ENCODE results near the gene NHERF1. TPM values are rescaled to one million over a fixed set of nuclear protein-coding genes. Genes with fewer than 3 reads are reported as not detected.

NHERF1 gene
- total RNA-seq, 1 donor from 2014 or later: 5.2 TPM

GRCh38 chr17:74772053-74772452 lies 23.6 kb downstream of the NHERF1 start:
- Histone ChIP-seq H3K36me3 (ENCODE audit: control insufficient read depth in 3 of 3, insufficient read depth in 3 of 3, low read length in 3 of 3) (peaks cover 33 to 36% (median 35%) of the 10 kb centered on the region in 3 donors), H3K4me1 (ENCODE audit: control insufficient read depth in 3 of 3, insufficient read depth in 3 of 3, low read length in 3 of 3) (peaks cover 24 to 38% (median 31%) of the 10 kb centered on the region in 3 donors), H3K9ac (ENCODE audit: low read depth in 1 of 3, low read length in 3 of 3) (no peak overlapping the region), H3K27ac (ENCODE audit: low read depth, low read length) (no peak overlapping the region), H3K4me3 (ENCODE audit: low read length in 3 of 3) (no peak overlapping the region), H3K9me3 (ENCODE audit: control insufficient read depth in 3 of 3, low read length in 3 of 3) (no peaks in the 10 kb centered on the region), H3K27me3 (ENCODE audit: control insufficient read depth in 3 of 3, insufficient read depth in 3 of 3, low read length in 3 of 3) (no peaks in the 10 kb centered on the region)

- Histone ChIP-seq H3K9me3 (ENCODE audit: control insufficient read depth in 3 of 3, low read length in 3 of 3) (no peaks in the 10 kb centered on the region), H3K4me3 (ENCODE audit: low read length in 3 of 3) (no peak overlapping the region), H3K9ac (ENCODE audit: low read depth in 1 of 3, low read length in 3 of 3) (no peak overlapping the region), H3K27me3 (ENCODE audit: control insufficient read depth in 3 of 3, insufficient read depth in 3 of 3, low read length in 3 of 3) (no peaks in the 10 kb centered on the region), H3K4me1 (ENCODE audit: control insufficient read depth in 3 of 3, insufficient read depth in 3 of 3, low read length in 3 of 3) (peaks cover 16 to 36% (median 24%) of the 10 kb centered on the region in 3 donors), H3K36me3 (ENCODE audit: control insufficient read depth in 3 of 3, insufficient read depth in 3 of 3, low read length in 3 of 3) (peaks cover 35 to 36% (median 35%) of the 10 kb centered on the region in 3 donors), H3K27ac (ENCODE audit: low read depth, low read length) (no peak overlapping the region)
Measured at GRCh38 chr17:74773414-74773813, 25.0 kb downstream of the NHERF1 start.

- Histone ChIP-seq H3K36me3 (ENCODE audit: control insufficient read depth in 3 of 3, insufficient read depth in 3 of 3, low read length in 3 of 3) (peaks cover 33 to 35% (median 35%) of the 10 kb centered on the region in 3 donors), H3K9me3 (ENCODE audit: control insufficient read depth in 3 of 3, low read length in 3 of 3) (no peaks in the 10 kb centered on the region), H3K9ac (ENCODE audit: low read depth in 1 of 3, low read length in 3 of 3) (no peak overlapping the region), H3K4me3 (ENCODE audit: low read length in 3 of 3) (no peak overlapping the region), H3K27me3 (ENCODE audit: control insufficient read depth in 3 of 3, insufficient read depth in 3 of 3, low read length in 3 of 3) (no peaks in the 10 kb centered on the region), H3K4me1 (ENCODE audit: control insufficient read depth in 3 of 3, insufficient read depth in 3 of 3, low read length in 3 of 3) (peaks cover 15 to 31% (median 19%) of the 10 kb centered on the region in 3 donors), H3K27ac (ENCODE audit: low read depth, low read length) (no peak overlapping the region)
Measured at GRCh38 chr17:74773871-74774286, 25.5 kb downstream of the NHERF1 start.

- H3K36me3 ChIP-seq (ENCODE audit: control insufficient read depth in 3 of 3, insufficient read depth in 3 of 3, low read length in 3 of 3): peaks cover 39 to 46% (median 42%) of the 10 kb centered on the region in 3 donors
- H3K4me1 ChIP-seq (ENCODE audit: control insufficient read depth in 3 of 3, insufficient read depth in 3 of 3, low read length in 3 of 3): peaks cover 15 to 30% (median 16%) of the 10 kb centered on the region in 3 donors
- H3K4me3 ChIP-seq (ENCODE audit: low read length in 3 of 3): peak overlapping the region; percentile 87 to 96 (median 92)
- no peaks in the 10 kb centered on the region for H3K9me3 ChIP-seq (ENCODE audit: control insufficient read depth in 3 of 3, low read length in 3 of 3)
- H3K27ac ChIP-seq (ENCODE audit: low read depth, low read length): peak overlapping the region; percentile 62
- no peaks in the 10 kb centered on the region for H3K27me3 ChIP-seq (ENCODE audit: control insufficient read depth in 3 of 3, insufficient read depth in 3 of 3, low read length in 3 of 3)
- peak overlapping the region; percentile 85 to 93 (median 91) for H3K9ac ChIP-seq (ENCODE audit: low read depth in 1 of 3, low read length in 3 of 3)
Measured at GRCh38 chr17:74775409-74776043, 27.1 kb downstream of the NHERF1 start.

GRCh38 chr17:74776044-74776962 lies 27.9 kb downstream of the NHERF1 start, which contains the start of gene NAT9:
TSS of gene NAT9 (minus strand) at chr17:74776345. CDS start at chr17:74775698, 647 bp downstream.
- Histone ChIP-seq H3K9ac (ENCODE audit: low read depth in 1 of 3, low read length in 3 of 3) (peak within 1 kb of the TSS; percentile 85 to 93 (median 91)), H3K9me3 (ENCODE audit: control insufficient read depth in 3 of 3, low read length in 3 of 3) (no peaks in the 10 kb centered on the region), H3K27ac (ENCODE audit: low read depth, low read length) (peak within 1 kb of the TSS; percentile 62), H3K27me3 (ENCODE audit: control insufficient read depth in 3 of 3, insufficient read depth in 3 of 3, low read length in 3 of 3) (no peaks in the 10 kb centered on the region), H3K4me3 (ENCODE audit: low read length in 3 of 3) (peak within 1 kb of the TSS; percentile 87 to 96 (median 92)), H3K36me3 (ENCODE audit: control insufficient read depth in 3 of 3, insufficient read depth in 3 of 3, low read length in 3 of 3) (peaks cover 34 to 39% (median 36%) of the 10 kb centered on the region in 3 donors), H3K4me1 (ENCODE audit: control insufficient read depth in 3 of 3, insufficient read depth in 3 of 3, low read length in 3 of 3) (peaks cover 14 to 30% (median 15%) of the 10 kb centered on the region in 3 donors)

- H3K4me1 ChIP-seq (ENCODE audit: control insufficient read depth in 3 of 3, insufficient read depth in 3 of 3, low read length in 3 of 3): peaks cover 14 to 30% (median 15%) of the 10 kb centered on the region in 3 donors
- H3K27me3 ChIP-seq (ENCODE audit: control insufficient read depth in 3 of 3, insufficient read depth in 3 of 3, low read length in 3 of 3): no peaks in the 10 kb centered on the region
- H3K4me3 ChIP-seq (ENCODE audit: low read length in 3 of 3): peak overlapping the region; percentile 87 to 96 (median 92)
- peak overlapping the region; percentile 67 to 93 (median 84) for H3K9ac ChIP-seq (ENCODE audit: low read depth in 1 of 3, low read length in 3 of 3)
- no peaks in the 10 kb centered on the region for H3K9me3 ChIP-seq (ENCODE audit: control insufficient read depth in 3 of 3, low read length in 3 of 3)
- peak overlapping the region; percentile 62 for H3K27ac ChIP-seq (ENCODE audit: low read depth, low read length)
- peaks cover 27 to 33% (median 29%) of the 10 kb centered on the region in 3 donors for H3K36me3 ChIP-seq (ENCODE audit: control insufficient read depth in 3 of 3, insufficient read depth in 3 of 3, low read length in 3 of 3)
Measured at GRCh38 chr17:74776990-74777389, 28.6 kb downstream of the NHERF1 start.

GRCh38 chr17:74777901-74778515 lies 29.6 kb downstream of the NHERF1 start:
- Histone ChIP-seq H3K9me3 (ENCODE audit: control insufficient read depth in 3 of 3, low read length in 3 of 3) (no peaks in the 10 kb centered on the region), H3K36me3 (ENCODE audit: control insufficient read depth in 3 of 3, insufficient read depth in 3 of 3, low read length in 3 of 3) (peaks cover 17 to 25% (median 19%) of the 10 kb centered on the region in 3 donors), H3K4me1 (ENCODE audit: control insufficient read depth in 3 of 3, insufficient read depth in 3 of 3, low read length in 3 of 3) (peaks cover 14 to 30% (median 15%) of the 10 kb centered on the region in 3 donors), H3K9ac (ENCODE audit: low read depth in 1 of 3, low read length in 3 of 3) (no peak overlapping the region), H3K27me3 (ENCODE audit: control insufficient read depth in 3 of 3, insufficient read depth in 3 of 3, low read length in 3 of 3) (no peaks in the 10 kb centered on the region), H3K27ac (ENCODE audit: low read depth, low read length) (no peak overlapping the region), H3K4me3 (ENCODE audit: low read length in 3 of 3) (no peak overlapping the region)

- H3K4me3 ChIP-seq (ENCODE audit: low read length in 3 of 3): no peak overlapping the region
- H3K27ac ChIP-seq (ENCODE audit: low read depth, low read length): no peak overlapping the region
- peaks cover 8 to 19% (median 9%) of the 10 kb centered on the region in 3 donors for H3K36me3 ChIP-seq (ENCODE audit: control insufficient read depth in 3 of 3, insufficient read depth in 3 of 3, low read length in 3 of 3)
- no peak overlapping the region for H3K9ac ChIP-seq (ENCODE audit: low read depth in 1 of 3, low read length in 3 of 3)
- H3K4me1 ChIP-seq (ENCODE audit: control insufficient read depth in 3 of 3, insufficient read depth in 3 of 3, low read length in 3 of 3): peaks cover 14 to 27% (median 15%) of the 10 kb centered on the region in 3 donors
- H3K9me3 ChIP-seq (ENCODE audit: control insufficient read depth in 3 of 3, low read length in 3 of 3): no peaks in the 10 kb centered on the region
- no peaks in the 10 kb centered on the region for H3K27me3 ChIP-seq (ENCODE audit: control insufficient read depth in 3 of 3, insufficient read depth in 3 of 3, low read length in 3 of 3)
Measured at GRCh38 chr17:74778960-74779359, 30.5 kb downstream of the NHERF1 start.

- Histone ChIP-seq H3K27ac (ENCODE audit: low read depth, low read length) (peak overlapping the region; percentile 54), H3K36me3 (ENCODE audit: control insufficient read depth in 3 of 3, insufficient read depth in 3 of 3, low read length in 3 of 3) (peaks cover 8 to 19% (median 8%) of the 10 kb centered on the region in 3 donors), H3K9me3 (ENCODE audit: control insufficient read depth in 3 of 3, low read length in 3 of 3) (no peaks in the 10 kb centered on the region), H3K4me3 (ENCODE audit: low read length in 3 of 3) (no peak overlapping the region), H3K27me3 (ENCODE audit: control insufficient read depth in 3 of 3, insufficient read depth in 3 of 3, low read length in 3 of 3) (no peaks in the 10 kb centered on the region), H3K4me1 (ENCODE audit: control insufficient read depth in 3 of 3, insufficient read depth in 3 of 3, low read length in 3 of 3) (peaks cover 14 to 25% (median 15%) of the 10 kb centered on the region in 3 donors), H3K9ac (ENCODE audit: low read depth in 1 of 3, low read length in 3 of 3) (no peak overlapping the region)
Measured at GRCh38 chr17:74779501-74779900, 31.1 kb downstream of the NHERF1 start.
